ENCODE results near the gene VWF. TPM values are rescaled to one million over a fixed set of nuclear protein-coding genes. Genes with fewer than 3 reads are reported as not detected.

The VWF gene
- total and polyA plus RNA-seq, 2 experiments from 2014 or later = 0.42 to 0.56 TPM

GRCh38 chr12:6112004-6112403 is 12.5 kb downstream of the VWF start:
- ATAC-seq = no peak
- Mint-ChIP-seq H3K9me3 (no peaks in the 10 kb centered on the region; the same call in 2 of the 3 replicates), H3K36me3 (ENCODE audit: low read depth) (no peaks in the 10 kb centered on the region), H3K27me3 (ENCODE audit: insufficient read depth, low read depth, poor library complexity) (peaks cover 6% of the 10 kb centered on the region), H3K4me3 (no peak overlapping the region), H3K27ac (no peak overlapping the region), H3K4me1 (peaks cover 5% of the 10 kb centered on the region)
- DNase-seq (ENCODE audit: low spot score) = no peak
- no peak overlapping the region for H3K4me2 ChIP-seq
- no peaks in the 10 kb centered on the region for H3K4me1 ChIP-seq (ENCODE audit: insufficient read depth)
- no peaks in the 10 kb centered on the region for H3K79me2 ChIP-seq (replicated peaks; ENCODE audit: insufficient read depth)
- H3K9me2 ChIP-seq (ENCODE audit: insufficient read depth) = peaks cover 8% of the 10 kb centered on the region; the same call in 1 of the 2 replicates
- H3K36me3 ChIP-seq (ENCODE audit: insufficient read depth) = no peaks in the 10 kb centered on the region
- H3K27ac ChIP-seq (ENCODE audit: low read depth) = no peak overlapping the region
- no peaks in the 10 kb centered on the region for H4K20me1 ChIP-seq (replicated peaks; ENCODE audit: insufficient read depth)
- no peaks in the 10 kb centered on the region for H3F3A ChIP-seq (replicated peaks; ENCODE audit: low read depth)
- H3K27me3 ChIP-seq (ENCODE audit: insufficient read depth) = no peaks in the 10 kb centered on the region
- H3K4me3 ChIP-seq = no peak overlapping the region
- H2AFZ ChIP-seq = no peak overlapping the region
- TF ChIP-seq, protein P1, sequence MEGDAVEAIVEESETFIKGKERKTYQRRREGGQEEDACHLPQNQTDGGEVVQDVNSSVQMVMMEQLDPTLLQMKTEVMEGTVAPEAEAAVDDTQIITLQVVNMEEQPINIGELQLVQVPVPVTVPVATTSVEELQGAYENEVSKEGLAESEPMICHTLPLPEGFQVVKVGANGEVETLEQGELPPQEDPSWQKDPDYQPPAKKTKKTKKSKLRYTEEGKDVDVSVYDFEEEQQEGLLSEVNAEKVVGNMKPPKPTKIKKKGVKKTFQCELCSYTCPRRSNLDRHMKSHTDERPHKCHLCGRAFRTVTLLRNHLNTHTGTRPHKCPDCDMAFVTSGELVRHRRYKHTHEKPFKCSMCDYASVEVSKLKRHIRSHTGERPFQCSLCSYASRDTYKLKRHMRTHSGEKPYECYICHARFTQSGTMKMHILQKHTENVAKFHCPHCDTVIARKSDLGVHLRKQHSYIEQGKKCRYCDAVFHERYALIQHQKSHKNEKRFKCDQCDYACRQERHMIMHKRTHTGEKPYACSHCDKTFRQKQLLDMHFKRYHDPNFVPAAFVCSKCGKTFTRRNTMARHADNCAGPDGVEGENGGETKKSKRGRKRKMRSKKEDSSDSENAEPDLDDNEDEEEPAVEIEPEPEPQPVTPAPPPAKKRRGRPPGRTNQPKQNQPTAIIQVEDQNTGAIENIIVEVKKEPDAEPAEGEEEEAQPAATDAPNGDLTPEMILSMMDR (conservative IDR thresholded peaks at IDR 0.05; ENCODE audit: low read depth in 2 of 2) = no peak
- TF ChIP-seq, protein P2, sequence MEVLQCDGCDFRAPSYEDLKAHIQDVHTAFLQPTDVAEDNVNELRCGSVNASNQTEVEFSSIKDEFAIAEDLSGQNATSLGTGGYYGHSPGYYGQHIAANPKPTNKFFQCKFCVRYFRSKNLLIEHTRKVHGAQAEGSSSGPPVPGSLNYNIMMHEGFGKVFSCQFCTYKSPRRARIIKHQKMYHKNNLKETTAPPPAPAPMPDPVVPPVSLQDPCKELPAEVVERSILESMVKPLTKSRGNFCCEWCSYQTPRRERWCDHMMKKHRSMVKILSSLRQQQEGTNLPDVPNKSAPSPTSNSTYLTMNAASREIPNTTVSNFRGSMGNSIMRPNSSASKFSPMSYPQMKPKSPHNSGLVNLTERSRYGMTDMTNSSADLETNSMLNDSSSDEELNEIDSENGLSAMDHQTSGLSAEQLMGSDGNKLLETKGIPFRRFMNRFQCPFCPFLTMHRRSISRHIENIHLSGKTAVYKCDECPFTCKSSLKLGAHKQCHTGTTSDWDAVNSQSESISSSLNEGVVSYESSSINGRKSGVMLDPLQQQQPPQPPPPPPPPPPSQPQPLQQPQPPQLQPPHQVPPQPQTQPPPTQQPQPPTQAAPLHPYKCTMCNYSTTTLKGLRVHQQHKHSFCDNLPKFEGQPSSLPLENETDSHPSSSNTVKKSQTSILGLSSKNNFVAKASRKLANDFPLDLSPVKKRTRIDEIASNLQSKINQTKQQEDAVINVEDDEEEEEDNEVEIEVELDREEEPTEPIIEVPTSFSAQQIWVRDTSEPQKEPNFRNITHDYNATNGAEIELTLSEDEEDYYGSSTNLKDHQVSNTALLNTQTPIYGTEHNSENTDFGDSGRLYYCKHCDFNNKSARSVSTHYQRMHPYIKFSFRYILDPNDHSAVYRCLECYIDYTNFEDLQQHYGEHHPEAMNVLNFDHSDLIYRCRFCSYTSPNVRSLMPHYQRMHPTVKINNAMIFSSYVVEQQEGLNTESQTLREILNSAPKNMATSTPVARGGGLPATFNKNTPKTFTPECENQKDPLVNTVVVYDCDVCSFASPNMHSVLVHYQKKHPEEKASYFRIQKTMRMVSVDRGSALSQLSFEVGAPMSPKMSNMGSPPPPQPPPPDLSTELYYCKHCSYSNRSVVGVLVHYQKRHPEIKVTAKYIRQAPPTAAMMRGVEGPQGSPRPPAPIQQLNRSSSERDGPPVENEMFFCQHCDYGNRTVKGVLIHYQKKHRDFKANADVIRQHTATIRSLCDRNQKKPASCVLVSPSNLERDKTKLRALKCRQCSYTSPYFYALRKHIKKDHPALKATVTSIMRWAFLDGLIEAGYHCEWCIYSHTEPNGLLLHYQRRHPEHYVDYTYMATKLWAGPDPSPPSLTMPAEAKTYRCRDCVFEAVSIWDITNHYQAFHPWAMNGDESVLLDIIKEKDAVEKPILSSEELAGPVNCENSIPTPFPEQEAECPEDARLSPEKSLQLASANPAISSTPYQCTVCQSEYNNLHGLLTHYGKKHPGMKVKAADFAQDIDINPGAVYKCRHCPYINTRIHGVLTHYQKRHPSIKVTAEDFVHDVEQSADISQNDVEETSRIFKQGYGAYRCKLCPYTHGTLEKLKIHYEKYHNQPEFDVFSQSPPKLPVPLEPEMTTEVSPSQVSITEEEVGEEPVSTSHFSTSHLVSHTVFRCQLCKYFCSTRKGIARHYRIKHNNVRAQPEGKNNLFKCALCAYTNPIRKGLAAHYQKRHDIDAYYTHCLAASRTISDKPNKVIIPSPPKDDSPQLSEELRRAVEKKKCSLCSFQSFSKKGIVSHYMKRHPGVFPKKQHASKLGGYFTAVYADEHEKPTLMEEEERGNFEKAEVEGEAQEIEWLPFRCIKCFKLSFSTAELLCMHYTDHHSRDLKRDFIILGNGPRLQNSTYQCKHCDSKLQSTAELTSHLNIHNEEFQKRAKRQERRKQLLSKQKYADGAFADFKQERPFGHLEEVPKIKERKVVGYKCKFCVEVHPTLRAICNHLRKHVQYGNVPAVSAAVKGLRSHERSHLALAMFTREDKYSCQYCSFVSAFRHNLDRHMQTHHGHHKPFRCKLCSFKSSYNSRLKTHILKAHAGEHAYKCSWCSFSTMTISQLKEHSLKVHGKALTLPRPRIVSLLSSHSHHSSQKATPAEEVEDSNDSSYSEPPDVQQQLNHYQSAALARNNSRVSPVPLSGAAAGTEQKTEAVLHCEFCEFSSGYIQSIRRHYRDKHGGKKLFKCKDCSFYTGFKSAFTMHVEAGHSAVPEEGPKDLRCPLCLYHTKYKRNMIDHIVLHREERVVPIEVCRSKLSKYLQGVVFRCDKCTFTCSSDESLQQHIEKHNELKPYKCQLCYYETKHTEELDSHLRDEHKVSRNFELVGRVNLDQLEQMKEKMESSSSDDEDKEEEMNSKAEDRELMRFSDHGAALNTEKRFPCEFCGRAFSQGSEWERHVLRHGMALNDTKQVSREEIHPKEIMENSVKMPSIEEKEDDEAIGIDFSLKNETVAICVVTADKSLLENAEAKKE (CRISPR knock-in tag; IDR thresholded peaks at IDR 0.05) = no peak

DNA sequence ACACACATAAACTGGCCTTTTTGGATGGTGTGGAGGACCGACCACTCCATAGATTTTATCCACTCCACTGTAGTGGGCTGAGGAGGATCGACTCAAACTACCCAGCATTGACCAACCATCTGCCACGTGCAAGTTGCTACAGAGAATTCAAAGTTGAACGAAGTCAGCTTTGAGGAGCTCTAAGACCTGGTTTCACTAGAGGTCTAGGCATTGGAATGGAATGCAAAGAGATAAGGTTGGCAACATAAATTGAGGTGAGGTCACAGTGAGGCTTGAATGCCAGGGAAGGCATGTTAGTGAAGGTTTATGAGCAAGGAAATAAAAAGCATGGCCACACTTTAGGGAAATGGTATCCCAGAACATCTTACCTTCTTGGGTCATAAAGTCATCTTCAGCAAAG is 14.5 kb downstream of the VWF start:
- DNase-seq (ENCODE audit: low spot score) = no peak
- H3K9me2 ChIP-seq (ENCODE audit: insufficient read depth) = peaks cover 8% of the 10 kb centered on the region; the same call in 1 of the 2 replicates
- no peak overlapping the region for H3K4me2 ChIP-seq
- H3K36me3 Mint-ChIP-seq (ENCODE audit: low read depth) = no peaks in the 10 kb centered on the region
- H3K4me1 ChIP-seq (ENCODE audit: insufficient read depth) = no peaks in the 10 kb centered on the region
- peaks cover 3% of the 10 kb centered on the region for H3K27me3 Mint-ChIP-seq (ENCODE audit: insufficient read depth, low read depth, poor library complexity)
- H3F3A ChIP-seq (replicated peaks; ENCODE audit: low read depth) = no peaks in the 10 kb centered on the region
- H3K79me2 ChIP-seq (replicated peaks; ENCODE audit: insufficient read depth) = no peaks in the 10 kb centered on the region
- H3K4me3 ChIP-seq = no peak overlapping the region
- no peak overlapping the region for H3K27ac ChIP-seq (ENCODE audit: low read depth)
- H3K36me3 ChIP-seq (ENCODE audit: insufficient read depth) = no peaks in the 10 kb centered on the region
- no peak overlapping the region for H3K4me3 Mint-ChIP-seq
- no peaks in the 10 kb centered on the region for H4K20me1 ChIP-seq (replicated peaks; ENCODE audit: insufficient read depth)
- no peaks in the 10 kb centered on the region for H3K27me3 ChIP-seq (ENCODE audit: insufficient read depth)
- H3K4me1 Mint-ChIP-seq = no peaks in the 10 kb centered on the region
- H3K9me3 Mint-ChIP-seq = no peaks in the 10 kb centered on the region; the same call in 2 of the 3 replicates
- H2AFZ ChIP-seq = no peak overlapping the region
- ATAC-seq = no peak
- no peak overlapping the region for H3K27ac Mint-ChIP-seq
- TF ChIP-seq ZNF114 (CRISPR knock-in tag; IDR thresholded peaks at IDR 0.05) (no peak), POLR2AphosphoS5 (IDR thresholded peaks at IDR 0.05; ENCODE audit: low read depth) (no peak)
- TF ChIP-seq, protein P2 (CRISPR knock-in tag; IDR thresholded peaks at IDR 0.05) = no peak
